ENCODE measurements around the gene CCDC134.

CCDC134 gene

DNA sequence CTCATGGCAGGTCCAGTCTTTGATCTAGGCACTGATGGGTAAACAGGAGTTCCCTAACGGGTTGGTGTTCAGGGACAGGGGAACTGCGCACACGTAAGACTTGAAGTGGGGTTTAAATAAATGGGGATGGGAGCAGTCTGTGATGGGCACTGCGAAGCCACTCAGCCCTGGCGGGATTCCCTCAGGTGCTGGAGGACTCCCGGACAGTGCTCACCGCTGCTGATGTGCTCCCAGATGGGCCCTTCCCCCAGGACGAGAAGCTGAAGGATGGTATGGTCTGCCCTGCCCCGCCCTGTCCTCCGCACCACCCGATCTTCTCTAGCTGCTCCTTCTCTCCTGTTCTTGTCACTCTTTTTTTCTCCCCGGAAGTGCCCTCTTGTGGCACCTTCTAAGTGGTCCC lies 9.5 kb downstream of the CCDC134 start:
- no peaks in the 10 kb centered on the region for H3K27me3 Mint-ChIP-seq
- no peak overlapping the region for H3K27ac Mint-ChIP-seq
- DNase-seq = no peak
- no peak overlapping the region for H3K4me3 Mint-ChIP-seq
- no peaks in the 10 kb centered on the region for H3K9me3 Mint-ChIP-seq
- H3K36me3 Mint-ChIP-seq (ENCODE audit: low read depth) = peaks cover 63% of the 10 kb centered on the region
- peaks cover 7% of the 10 kb centered on the region for H3K4me1 Mint-ChIP-seq (ENCODE audit: low read depth)

GRCh38 chr22:41812805-41813545 lies 12.5 kb downstream of the CCDC134 start:
- Mint-ChIP-seq H3K27ac (no peak overlapping the region), H3K4me3 (no peak overlapping the region), H3K27me3 (no peaks in the 10 kb centered on the region), H3K36me3 (ENCODE audit: low read depth) (peaks cover 88% of the 10 kb centered on the region), H3K4me1 (ENCODE audit: low read depth) (peaks cover 6% of the 10 kb centered on the region), H3K9me3 (no peaks in the 10 kb centered on the region)
- no peak for DNase-seq

- H3K27me3 Mint-ChIP-seq = no peaks in the 10 kb centered on the region
- no peak for DNase-seq
- peaks cover 6% of the 10 kb centered on the region for H3K4me1 Mint-ChIP-seq (ENCODE audit: low read depth)
- H3K36me3 Mint-ChIP-seq (ENCODE audit: low read depth) = peaks cover 80% of the 10 kb centered on the region
- no peak overlapping the region for H3K27ac Mint-ChIP-seq
- no peaks in the 10 kb centered on the region for H3K9me3 Mint-ChIP-seq
- H3K4me3 Mint-ChIP-seq = no peak overlapping the region
Measured at GRCh38 chr22:41813726-41814410, 13.4 kb downstream of the CCDC134 start.

DNA sequence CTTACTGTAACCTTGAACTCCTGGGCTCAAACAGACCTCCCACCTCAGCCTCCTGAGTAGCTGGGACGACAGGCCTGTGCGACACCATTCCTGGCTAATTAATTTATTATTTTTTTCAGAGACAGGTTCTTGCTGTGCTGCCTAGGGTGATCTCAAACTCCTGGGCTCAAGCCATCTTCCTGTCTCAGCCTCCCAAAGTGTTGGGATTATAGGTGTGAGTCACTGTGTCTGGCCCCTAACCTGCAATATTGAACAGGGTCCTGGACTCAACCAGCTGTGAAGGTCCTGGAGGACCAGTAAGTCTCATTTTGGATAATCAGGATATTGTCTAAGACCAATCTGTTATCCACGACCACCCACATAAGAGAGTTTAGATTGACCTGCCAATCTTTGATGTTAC lies 15.2 kb downstream of the CCDC134 start:
- H3K36me3 Mint-ChIP-seq (ENCODE audit: low read depth) = peaks cover 76% of the 10 kb centered on the region
- peak overlapping the region; percentile 28 for H3K27ac Mint-ChIP-seq
- no peak overlapping the region for H3K4me3 Mint-ChIP-seq
- H3K9me3 Mint-ChIP-seq = no peaks in the 10 kb centered on the region
- H3K27me3 Mint-ChIP-seq = no peaks in the 10 kb centered on the region
- no peak for DNase-seq
- H3K4me1 Mint-ChIP-seq (ENCODE audit: low read depth) = peaks cover 4% of the 10 kb centered on the region

DNA sequence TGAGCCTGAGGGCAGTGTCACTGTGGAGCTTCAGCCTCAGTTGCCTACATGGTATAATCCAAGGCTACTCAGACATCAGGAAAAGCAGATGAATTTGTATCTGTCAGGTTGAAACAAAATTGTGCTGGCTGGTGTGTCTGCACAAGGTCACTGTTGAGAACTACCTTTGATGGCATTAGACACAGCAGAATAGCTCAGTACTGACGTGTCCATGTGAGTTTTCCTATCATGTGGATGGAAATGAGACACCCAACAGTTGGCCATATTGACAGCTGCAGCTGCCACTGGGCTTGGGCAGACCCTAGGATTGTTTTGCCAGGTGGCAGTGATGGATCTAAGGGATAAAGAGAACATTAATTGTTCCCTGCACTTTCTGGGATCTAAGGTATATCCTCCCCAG lies 15.8 kb downstream of the CCDC134 start:
- Mint-ChIP-seq H3K4me1 (ENCODE audit: low read depth) (peaks cover 6% of the 10 kb centered on the region), H3K9me3 (no peaks in the 10 kb centered on the region), H3K36me3 (ENCODE audit: low read depth) (peaks cover 75% of the 10 kb centered on the region), H3K27ac (peak overlapping the region; percentile 28), H3K27me3 (no peaks in the 10 kb centered on the region), H3K4me3 (no peak overlapping the region)
- no peak for DNase-seq

- Mint-ChIP-seq H3K4me3 (no peak overlapping the region), H3K36me3 (ENCODE audit: low read depth) (peaks cover 74% of the 10 kb centered on the region), H3K27me3 (no peaks in the 10 kb centered on the region), H3K27ac (peak overlapping the region; percentile 18), H3K9me3 (no peaks in the 10 kb centered on the region), H3K4me1 (ENCODE audit: low read depth) (peaks cover 11% of the 10 kb centered on the region)
- no peak for DNase-seq
Measured at GRCh38 chr22:41816871-41817270, 16.4 kb downstream of the CCDC134 start.

DNA sequence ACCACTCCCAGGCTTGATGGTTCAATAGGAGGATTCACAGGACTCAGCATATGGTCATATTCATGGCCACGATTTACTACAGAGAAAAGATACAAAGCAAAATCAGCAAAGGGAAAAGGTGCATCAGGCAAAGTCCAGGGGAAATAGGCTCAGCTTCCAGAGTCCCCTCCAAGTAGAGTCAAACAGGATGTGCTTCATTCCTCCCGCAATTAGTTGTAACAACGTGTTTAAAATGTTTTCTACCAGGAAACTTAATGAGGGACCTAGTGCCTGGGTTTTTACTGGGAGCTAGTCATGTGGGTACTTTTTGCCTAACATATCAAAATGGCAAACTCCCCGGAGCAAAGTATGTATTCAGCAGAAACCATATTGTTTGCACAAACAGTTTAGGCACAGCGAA lies 17.5 kb downstream of the CCDC134 start:
- Mint-ChIP-seq H3K4me3 (no peak overlapping the region), H3K27ac (no peak overlapping the region), H3K36me3 (ENCODE audit: low read depth) (peaks cover 73% of the 10 kb centered on the region), H3K27me3 (no peaks in the 10 kb centered on the region), H3K4me1 (ENCODE audit: low read depth) (peaks cover 22% of the 10 kb centered on the region), H3K9me3 (no peaks in the 10 kb centered on the region)
- DNase-seq = no peak

DNA sequence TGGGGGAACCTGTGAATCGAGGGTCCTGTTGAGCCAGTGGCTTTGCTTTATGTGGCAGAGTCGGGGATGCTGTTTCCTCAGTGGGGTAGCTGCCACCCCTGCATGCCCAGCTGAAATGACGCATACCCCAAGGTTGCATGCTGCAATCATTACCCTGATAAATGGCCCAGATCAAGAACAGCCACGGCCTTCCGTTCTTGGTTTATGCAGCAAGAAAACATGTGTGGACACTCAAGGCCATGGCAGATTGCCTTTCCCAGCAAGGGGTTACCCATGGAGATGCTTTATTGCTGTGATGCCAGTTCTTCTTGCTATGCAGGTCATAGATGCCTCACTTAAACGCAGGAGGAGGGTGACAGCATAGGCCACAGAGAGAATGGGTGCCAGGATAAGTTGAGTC lies 18.1 kb downstream of the CCDC134 start:
- Mint-ChIP-seq H3K4me3 (no peak overlapping the region), H3K4me1 (ENCODE audit: low read depth) (peaks cover 26% of the 10 kb centered on the region), H3K36me3 (ENCODE audit: low read depth) (peaks cover 71% of the 10 kb centered on the region), H3K27me3 (no peaks in the 10 kb centered on the region), H3K9me3 (no peaks in the 10 kb centered on the region), H3K27ac (no peak overlapping the region)
- DNase-seq = no peak

DNA sequence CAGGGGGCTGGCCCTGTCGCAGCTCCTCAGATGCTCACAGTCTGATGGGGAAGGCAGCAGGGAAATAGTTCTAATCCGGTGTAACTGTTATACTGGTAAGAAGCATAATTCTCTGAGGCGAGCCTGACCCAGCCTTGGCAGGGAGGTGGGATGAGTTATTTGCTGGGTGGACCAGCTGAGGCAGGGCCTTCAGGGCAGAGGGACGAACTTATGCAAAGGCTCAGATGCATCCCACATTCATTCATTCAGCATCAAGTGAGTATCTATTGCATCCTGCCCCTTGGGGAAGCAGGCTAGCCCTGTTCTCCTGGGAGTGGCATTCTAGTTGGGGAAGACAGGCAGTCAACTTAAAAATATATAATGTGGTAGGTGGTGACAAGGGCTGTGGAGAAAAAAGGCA lies 18.8 kb downstream of the CCDC134 start:
- peaks cover 33% of the 10 kb centered on the region for H3K4me1 Mint-ChIP-seq (ENCODE audit: low read depth)
- peak overlapping the region; percentile 18 for H3K27ac Mint-ChIP-seq
- DNase-seq = no peak
- no peak overlapping the region for H3K4me3 Mint-ChIP-seq
- peaks cover 71% of the 10 kb centered on the region for H3K36me3 Mint-ChIP-seq (ENCODE audit: low read depth)
- H3K27me3 Mint-ChIP-seq = no peaks in the 10 kb centered on the region
- no peaks in the 10 kb centered on the region for H3K9me3 Mint-ChIP-seq

DNA sequence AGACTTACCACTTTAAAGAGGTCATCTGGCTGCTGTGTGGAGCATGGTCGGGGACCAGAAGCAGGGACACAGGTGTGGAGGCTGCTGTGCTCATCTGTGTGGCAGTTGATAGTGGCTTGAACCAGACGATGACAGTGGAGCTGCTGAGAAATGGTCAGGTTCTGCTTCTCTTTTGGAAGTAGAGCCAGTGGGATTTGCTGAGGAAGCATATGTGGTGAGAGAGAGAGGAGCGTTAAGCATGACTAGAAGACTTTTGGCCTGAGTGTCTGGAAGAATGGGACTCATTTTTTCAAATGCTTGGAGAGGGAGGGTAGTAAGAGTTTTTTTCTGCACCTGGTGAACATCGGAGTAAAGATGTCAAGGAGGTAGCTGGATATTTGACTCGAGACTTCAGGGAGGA lies 20.0 kb downstream of the CCDC134 start:
- DNase-seq = no peak
- H3K4me3 Mint-ChIP-seq = no peak overlapping the region
- H3K4me1 Mint-ChIP-seq (ENCODE audit: low read depth) = peaks cover 35% of the 10 kb centered on the region
- H3K27me3 Mint-ChIP-seq = no peaks in the 10 kb centered on the region
- peaks cover 68% of the 10 kb centered on the region for H3K36me3 Mint-ChIP-seq (ENCODE audit: low read depth)
- no peaks in the 10 kb centered on the region for H3K9me3 Mint-ChIP-seq
- peak overlapping the region; percentile 16 for H3K27ac Mint-ChIP-seq

DNA sequence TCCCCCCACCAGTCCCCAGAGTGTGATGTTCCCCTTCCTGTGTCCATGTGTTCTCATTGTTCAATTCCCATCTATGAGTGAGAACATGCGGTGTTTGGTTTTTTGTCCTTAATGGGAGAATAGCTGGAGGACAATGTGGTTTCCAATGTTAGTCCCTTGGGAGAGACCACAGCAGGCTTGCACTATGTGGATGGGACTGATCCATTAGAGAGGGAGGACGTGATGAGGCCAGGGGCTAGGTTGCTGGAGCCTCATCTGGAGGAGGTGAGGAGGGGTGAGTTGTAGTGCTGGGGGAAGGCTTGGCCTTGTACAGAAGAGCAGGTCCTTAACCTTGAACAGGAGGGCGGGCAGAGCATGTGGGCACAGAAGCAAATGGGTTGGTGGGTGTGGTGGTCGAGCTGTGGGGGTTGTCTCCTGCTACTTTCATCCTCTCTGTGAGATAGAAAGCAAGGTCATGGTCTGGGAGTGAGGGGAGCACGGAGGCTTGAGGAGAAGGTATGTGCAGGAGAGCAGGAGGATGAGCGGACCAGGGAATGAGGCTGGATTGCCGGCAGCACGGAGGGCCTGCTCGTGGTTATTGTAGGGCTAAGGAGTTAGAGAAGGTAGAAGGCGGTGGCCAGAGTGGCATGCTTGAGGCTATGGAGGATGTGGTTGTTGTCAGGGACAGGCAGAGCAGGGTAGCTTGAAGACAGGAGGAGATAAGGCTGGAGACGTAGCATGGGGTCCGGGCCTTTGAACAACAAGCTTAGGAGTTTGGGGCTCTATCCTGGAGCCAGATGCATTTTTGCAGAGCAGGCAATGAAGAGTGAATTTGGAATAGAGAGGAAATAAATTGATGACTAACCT lies 21.2 kb downstream of the CCDC134 start:
- Mint-ChIP-seq H3K36me3 (ENCODE audit: low read depth) (peaks cover 68% of the 10 kb centered on the region), H3K27me3 (no peaks in the 10 kb centered on the region), H3K4me3 (no peak overlapping the region), H3K4me1 (ENCODE audit: low read depth) (peaks cover 33% of the 10 kb centered on the region), H3K27ac (peak overlapping the region; percentile 93), H3K9me3 (no peaks in the 10 kb centered on the region)
- no peak for DNase-seq

DNA sequence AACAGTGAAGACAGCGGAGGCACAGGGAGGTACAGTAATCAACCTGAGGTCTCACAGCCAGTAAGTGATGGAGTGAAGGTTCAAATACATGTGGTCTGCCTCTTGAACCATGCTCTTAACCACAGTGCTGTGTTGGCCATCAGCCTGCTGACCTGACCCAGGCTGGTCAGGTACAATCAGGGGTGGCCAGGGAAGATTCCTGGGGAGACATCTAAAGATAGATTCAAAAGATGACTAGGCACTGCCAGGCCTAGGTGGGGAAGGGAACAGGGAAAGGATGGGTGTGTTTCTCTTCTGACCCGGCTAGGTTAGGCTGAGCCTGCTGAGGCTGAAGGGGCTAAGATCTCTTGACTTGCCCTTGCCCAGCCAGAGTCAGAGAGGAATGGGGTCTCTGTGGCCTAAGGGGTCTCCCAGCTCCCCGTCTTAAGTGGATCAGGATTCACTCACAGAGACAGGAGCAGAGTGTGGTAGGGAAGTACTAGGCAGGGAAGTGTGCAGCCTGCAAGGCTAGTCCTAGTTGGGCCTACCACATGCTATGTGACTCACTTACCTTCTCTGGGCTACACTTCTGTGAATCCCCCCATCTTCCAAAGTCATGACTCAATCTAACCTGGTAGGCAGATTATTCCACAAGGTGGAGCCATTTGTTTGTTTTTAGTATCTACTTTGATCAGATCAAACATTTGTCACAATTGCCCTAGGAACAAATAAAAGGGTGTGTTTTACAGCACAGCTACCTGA lies 22.0 kb downstream of the CCDC134 start:
- Mint-ChIP-seq H3K27ac (peak overlapping the region; percentile 93), H3K36me3 (ENCODE audit: low read depth) (peaks cover 65% of the 10 kb centered on the region), H3K4me1 (ENCODE audit: low read depth) (peaks cover 35% of the 10 kb centered on the region), H3K4me3 (no peak overlapping the region), H3K9me3 (no peaks in the 10 kb centered on the region), H3K27me3 (no peaks in the 10 kb centered on the region)
- DNase-seq = peak; percentile 68

DNA sequence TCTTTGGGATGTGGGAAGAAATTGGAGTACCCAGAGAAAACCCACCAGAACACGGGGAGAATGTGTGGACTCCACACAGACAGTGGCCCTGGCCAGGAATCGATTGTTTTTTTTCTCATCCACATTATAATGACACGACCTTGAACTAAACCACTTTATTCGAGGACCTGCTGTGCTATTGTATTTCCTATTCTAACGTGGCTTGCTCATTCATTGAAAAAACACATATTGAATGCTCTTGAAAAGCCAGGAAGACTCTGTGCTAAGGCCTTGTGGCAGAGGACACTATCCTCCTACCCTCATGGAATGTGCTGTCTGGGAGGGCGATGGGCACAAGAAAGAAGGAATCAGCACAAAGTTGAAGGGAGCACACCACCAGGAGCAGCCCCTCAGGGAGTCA lies 23.3 kb downstream of the CCDC134 start:
- H3K4me1 Mint-ChIP-seq (ENCODE audit: low read depth) = peaks cover 43% of the 10 kb centered on the region

GRCh38 chr22:41825376-41825775 lies 24.9 kb downstream of the CCDC134 start:
- Mint-ChIP-seq H3K4me1 (ENCODE audit: low read depth) (peaks cover 49% of the 10 kb centered on the region), H3K9me3 (no peaks in the 10 kb centered on the region), H3K27me3 (no peaks in the 10 kb centered on the region), H3K36me3 (ENCODE audit: low read depth) (peaks cover 56% of the 10 kb centered on the region), H3K4me3 (no peak overlapping the region), H3K27ac (peak overlapping the region; percentile 45)
- no peak for DNase-seq

More for the DNA sequence above, 23.3 kb downstream of the CCDC134 start:
- H3K27me3 Mint-ChIP-seq = no peaks in the 10 kb centered on the region
- H3K27ac Mint-ChIP-seq = peak overlapping the region; percentile 75
- no peak overlapping the region for H3K4me3 Mint-ChIP-seq
- peaks cover 62% of the 10 kb centered on the region for H3K36me3 Mint-ChIP-seq (ENCODE audit: low read depth)
- no peaks in the 10 kb centered on the region for H3K9me3 Mint-ChIP-seq
- DNase-seq = no peak
